OCI-LY3 (cell line): ENCODE measurements around the gene CDH4.

Experiments used
- H2AFZ ChIP-seq: fragments of 200-600, 300-600 bp; shearing (Covaris generic); 2 replicates; pipeline ENCODE4 v1.6.0; 2014; ENCODE audit warnings: antibody characterized with exemption, low read depth, low read length
- H3K27ac ChIP-seq: fragments of 200-600, 300-600 bp; sonication (generic); 2 replicates; pipeline ENCODE4 v1.5.1; 2014; ENCODE audit warnings: mild to moderate bottlenecking, low read length, moderate library complexity, mixed read lengths
- H3K27me3 ChIP-seq: fragments of 200-600, 300-600 bp; sonication (generic); 2 replicates; pipeline ENCODE4 v1.6.1; 2014; ENCODE audit warnings: low read depth, low read length, mixed read lengths
- H3K36me3 ChIP-seq: fragments of 200-600, 300-600 bp; sonication (generic); replicated peaks from 2 replicates; pipeline ENCODE3; 2014; ENCODE audit warnings: low read depth, low read length, mixed read lengths
- H3K4me1 ChIP-seq: fragments of 300-600, 200-600 bp; sonication (generic); 2 replicates; pipeline ENCODE4 v1.6.1; 2014; ENCODE audit warnings: low read length, mixed read lengths
- H3K4me2 ChIP-seq: fragments of 200-600, 300-600 bp; sonication (generic); 2 replicates; pipeline ENCODE4 v1.6.1; 2014; ENCODE audit warnings: low read length, mixed read lengths
- H3K4me3 ChIP-seq: fragments of 300-600, 200-600 bp; sonication (generic); 2 replicates; pipeline ENCODE4 v1.5.1; 2014; ENCODE audit warnings: antibody characterized with exemption, mild to moderate bottlenecking, low read length, moderate library complexity
- H3K79me2 ChIP-seq: fragments of 300-600, 200-600 bp; shearing (Covaris generic); 2 replicates; pipeline ENCODE4 v1.6.1; 2014; ENCODE audit warnings: mild to moderate bottlenecking, low read length, mixed read lengths
- H3K9ac ChIP-seq: fragments of 300-600, 200-600 bp; shearing (Covaris generic); 2 replicates; pipeline ENCODE4 v1.6.0; 2014; ENCODE audit warnings: mild to moderate bottlenecking, low read length, moderate library complexity
- H3K9me3 ChIP-seq: fragments of 200-600, 300-600 bp; shearing (Covaris generic); 2 replicates; pipeline ENCODE4 v1.6.1; 2014; ENCODE audit warnings: low read length, mixed read lengths; ENCODE audit not compliant: insufficient read depth
- H4K20me1 ChIP-seq: fragments of 200-600, 300-600 bp; sonication (generic); 2 replicates; pipeline ENCODE4 v1.6.1; 2016; ENCODE audit warnings: low read length, mixed read lengths; ENCODE audit not compliant: insufficient read depth
- EZH2phosphoT487 ChIP-seq: fragments of 200-600 bp; shearing (Covaris generic); IDR thresholded peaks from 2 replicates; pipeline ENCODE4 v1.6.1; 2018; ENCODE audit warnings: antibody characterized with exemption, mixed run types, low read depth
- TF ChIP-seq, protein P1 (sequence below): fragments of 200-600, 300-600 bp; sonication (generic); IDR thresholded peaks from 2 replicates; pipeline ENCODE4 v1.5.1; 2014; ENCODE audit warnings: antibody characterized with exemption, low read length, low read depth

CDH4 gene

DNA sequence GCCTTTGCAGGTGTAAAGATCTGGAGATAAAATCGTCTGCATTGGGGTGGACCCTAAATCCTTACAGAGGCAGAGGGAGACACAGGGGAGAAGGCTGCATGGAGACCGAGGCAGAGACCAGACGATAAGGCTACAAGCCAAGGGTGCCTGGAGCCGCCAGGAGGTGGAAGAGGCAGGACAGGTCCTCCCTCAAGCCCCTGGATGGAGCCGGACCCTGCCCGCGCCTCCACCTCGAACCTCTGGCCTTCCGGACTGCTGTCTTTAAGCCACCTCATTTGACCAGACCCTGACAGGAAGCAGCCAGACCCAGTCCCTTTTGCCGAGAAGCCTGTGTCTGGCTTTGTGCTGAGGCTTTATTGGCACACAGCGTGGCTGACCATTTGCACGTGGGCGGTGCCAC lies 629.8 kb downstream of the CDH4 start:
- H2AFZ ChIP-seq = no peak overlapping the region
- no peaks in the 10 kb centered on the region for H3K36me3 ChIP-seq
- no peak overlapping the region for H3K4me2 ChIP-seq
- TF ChIP-seq EZH2phosphoT487 = no peak
- TF ChIP-seq, protein P1, sequence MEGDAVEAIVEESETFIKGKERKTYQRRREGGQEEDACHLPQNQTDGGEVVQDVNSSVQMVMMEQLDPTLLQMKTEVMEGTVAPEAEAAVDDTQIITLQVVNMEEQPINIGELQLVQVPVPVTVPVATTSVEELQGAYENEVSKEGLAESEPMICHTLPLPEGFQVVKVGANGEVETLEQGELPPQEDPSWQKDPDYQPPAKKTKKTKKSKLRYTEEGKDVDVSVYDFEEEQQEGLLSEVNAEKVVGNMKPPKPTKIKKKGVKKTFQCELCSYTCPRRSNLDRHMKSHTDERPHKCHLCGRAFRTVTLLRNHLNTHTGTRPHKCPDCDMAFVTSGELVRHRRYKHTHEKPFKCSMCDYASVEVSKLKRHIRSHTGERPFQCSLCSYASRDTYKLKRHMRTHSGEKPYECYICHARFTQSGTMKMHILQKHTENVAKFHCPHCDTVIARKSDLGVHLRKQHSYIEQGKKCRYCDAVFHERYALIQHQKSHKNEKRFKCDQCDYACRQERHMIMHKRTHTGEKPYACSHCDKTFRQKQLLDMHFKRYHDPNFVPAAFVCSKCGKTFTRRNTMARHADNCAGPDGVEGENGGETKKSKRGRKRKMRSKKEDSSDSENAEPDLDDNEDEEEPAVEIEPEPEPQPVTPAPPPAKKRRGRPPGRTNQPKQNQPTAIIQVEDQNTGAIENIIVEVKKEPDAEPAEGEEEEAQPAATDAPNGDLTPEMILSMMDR = no peak
- H3K9ac ChIP-seq = no peak overlapping the region
- no peaks in the 10 kb centered on the region for H3K9me3 ChIP-seq
- H3K4me1 ChIP-seq = no peaks in the 10 kb centered on the region
- H3K27ac ChIP-seq = no peak overlapping the region
- H3K79me2 ChIP-seq = no peaks in the 10 kb centered on the region
- H4K20me1 ChIP-seq = no peaks in the 10 kb centered on the region
- no peaks in the 10 kb centered on the region for H3K27me3 ChIP-seq
- no peak overlapping the region for H3K4me3 ChIP-seq

DNA sequence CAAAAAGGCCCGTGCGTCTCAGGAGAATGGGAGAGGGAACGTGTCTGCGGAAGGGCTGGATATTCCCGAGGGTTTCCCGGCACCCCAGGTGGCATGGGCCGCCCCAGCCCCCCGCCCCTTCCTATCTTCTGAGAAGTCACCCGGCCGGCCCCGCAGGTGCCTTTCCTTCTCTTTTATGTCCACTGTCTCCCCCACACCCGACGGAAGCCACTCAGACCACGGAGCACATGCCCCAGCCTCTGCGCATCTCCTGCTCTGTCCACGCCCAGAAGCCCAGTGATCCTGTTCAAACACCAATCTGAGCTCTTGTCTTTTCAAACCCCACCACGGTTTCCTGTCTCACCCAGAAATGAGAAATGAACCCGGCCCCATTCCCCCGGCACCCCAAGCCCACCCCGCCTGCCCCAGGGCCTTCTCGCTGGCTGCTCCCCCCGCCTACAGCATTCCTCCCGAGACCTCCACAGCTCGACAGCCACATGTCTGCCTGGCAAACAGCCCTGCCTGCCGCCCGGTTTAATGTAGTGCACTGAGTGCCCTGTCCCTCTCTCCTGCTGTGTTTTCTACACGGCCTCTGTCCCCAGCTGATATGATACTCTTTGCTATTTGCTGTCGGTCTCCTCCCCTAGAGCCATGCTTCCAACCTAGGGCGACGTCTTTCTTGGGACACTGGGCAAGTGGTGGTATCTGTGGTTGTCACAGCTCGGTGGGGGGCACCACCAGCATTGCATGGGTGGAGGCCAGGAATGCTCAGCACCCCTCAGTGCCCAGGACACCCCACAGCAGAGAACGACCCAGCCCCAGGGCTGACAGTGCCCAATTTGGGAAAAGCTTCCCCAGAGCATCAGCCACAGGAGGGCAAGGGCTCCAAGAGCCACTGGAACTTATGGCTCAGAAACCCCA lies 630.9 kb downstream of the CDH4 start:
- Histone ChIP-seq H4K20me1 (no peaks in the 10 kb centered on the region), H3K9me3 (no peaks in the 10 kb centered on the region), H3K9ac (no peak overlapping the region), H3K4me1 (no peaks in the 10 kb centered on the region), H3K4me3 (no peak overlapping the region), H3K27ac (no peak overlapping the region), H3K4me2 (no peak overlapping the region), H2AFZ (no peak overlapping the region), H3K36me3 (no peaks in the 10 kb centered on the region), H3K79me2 (no peaks in the 10 kb centered on the region), H3K27me3 (no peaks in the 10 kb centered on the region)
- TF ChIP-seq EZH2phosphoT487 = no peak
- TF ChIP-seq, protein P1 = no peak

GRCh38 chr20:61883857-61884393 lies 631.9 kb downstream of the CDH4 start:
- no peak for TF ChIP-seq EZH2phosphoT487
- TF ChIP-seq, protein P1 = no peak
- Histone ChIP-seq H3K9ac (no peak overlapping the region), H2AFZ (no peak overlapping the region), H3K36me3 (no peaks in the 10 kb centered on the region), H3K79me2 (no peaks in the 10 kb centered on the region), H3K27ac (no peak overlapping the region), H3K27me3 (no peaks in the 10 kb centered on the region), H3K9me3 (no peaks in the 10 kb centered on the region), H3K4me2 (no peak overlapping the region), H4K20me1 (no peaks in the 10 kb centered on the region), H3K4me3 (no peak overlapping the region), H3K4me1 (no peaks in the 10 kb centered on the region)

DNA sequence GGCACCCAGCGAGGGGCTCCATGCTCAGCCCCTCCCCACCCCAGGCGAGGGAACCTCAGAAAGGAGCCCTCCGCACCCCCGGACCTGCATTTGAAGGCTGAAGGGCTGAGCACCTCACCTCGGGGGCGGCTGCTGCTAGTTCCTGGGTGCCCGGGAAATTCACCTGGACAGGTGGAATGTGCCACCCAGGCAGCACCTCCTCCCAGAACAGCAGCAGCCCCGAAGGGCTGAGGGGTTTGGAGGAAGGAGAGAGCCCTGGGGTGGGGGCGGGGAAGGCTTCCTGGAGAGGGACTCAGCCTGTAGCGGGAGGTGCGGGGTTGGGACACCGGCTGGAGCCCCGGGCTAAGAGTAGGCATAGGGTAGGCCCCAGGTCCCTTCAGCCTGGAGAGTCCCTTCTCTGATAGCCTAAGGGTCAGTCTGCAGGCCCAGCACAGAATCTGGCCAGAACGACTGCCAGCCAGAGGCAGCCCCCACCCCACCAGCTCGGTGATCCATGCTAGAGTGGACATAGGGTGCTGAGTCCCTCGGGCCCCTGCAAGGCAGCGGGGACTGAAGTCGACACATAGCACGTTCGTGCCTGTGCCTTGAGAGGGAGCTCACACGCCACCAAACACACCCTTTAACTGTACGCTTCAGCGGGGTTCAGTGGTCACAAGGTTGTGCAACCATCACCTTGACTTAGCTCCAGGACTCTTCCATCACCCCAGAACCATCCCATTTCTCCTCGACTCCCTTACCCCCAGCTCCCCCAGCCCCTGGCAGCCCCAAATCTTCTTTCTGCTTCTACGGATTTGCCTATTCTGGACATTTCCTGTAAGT lies 632.7 kb downstream of the CDH4 start:
- TF ChIP-seq EZH2phosphoT487 = no peak
- TF ChIP-seq, protein P1 = no peak
- Histone ChIP-seq H3K4me1 (no peaks in the 10 kb centered on the region), H4K20me1 (no peaks in the 10 kb centered on the region), H3K36me3 (no peaks in the 10 kb centered on the region), H3K27me3 (no peaks in the 10 kb centered on the region), H3K4me2 (no peak overlapping the region), H3K79me2 (no peaks in the 10 kb centered on the region), H3K9me3 (no peaks in the 10 kb centered on the region), H2AFZ (no peak overlapping the region), H3K9ac (no peak overlapping the region), H3K4me3 (no peak overlapping the region), H3K27ac (no peak overlapping the region)
